GM21576 (cell line): ENCODE data around the gene RFLNA.
"Not testable (repeated sequence)": the region's sequence is repeated elsewhere in the genome, so short reads cannot be mapped to it uniquely, and the experiment has no call there.

Source experiments
- ATAC-seq: cut with Tn5 transposase; IDR thresholded peaks from one replicate; pipeline ENCODE4 v1.9.1; 2021; ENCODE audit warnings: mild to moderate bottlenecking, moderate library complexity; ENCODE audit not compliant: unreplicated experiment

Gene RFLNA

DNA sequence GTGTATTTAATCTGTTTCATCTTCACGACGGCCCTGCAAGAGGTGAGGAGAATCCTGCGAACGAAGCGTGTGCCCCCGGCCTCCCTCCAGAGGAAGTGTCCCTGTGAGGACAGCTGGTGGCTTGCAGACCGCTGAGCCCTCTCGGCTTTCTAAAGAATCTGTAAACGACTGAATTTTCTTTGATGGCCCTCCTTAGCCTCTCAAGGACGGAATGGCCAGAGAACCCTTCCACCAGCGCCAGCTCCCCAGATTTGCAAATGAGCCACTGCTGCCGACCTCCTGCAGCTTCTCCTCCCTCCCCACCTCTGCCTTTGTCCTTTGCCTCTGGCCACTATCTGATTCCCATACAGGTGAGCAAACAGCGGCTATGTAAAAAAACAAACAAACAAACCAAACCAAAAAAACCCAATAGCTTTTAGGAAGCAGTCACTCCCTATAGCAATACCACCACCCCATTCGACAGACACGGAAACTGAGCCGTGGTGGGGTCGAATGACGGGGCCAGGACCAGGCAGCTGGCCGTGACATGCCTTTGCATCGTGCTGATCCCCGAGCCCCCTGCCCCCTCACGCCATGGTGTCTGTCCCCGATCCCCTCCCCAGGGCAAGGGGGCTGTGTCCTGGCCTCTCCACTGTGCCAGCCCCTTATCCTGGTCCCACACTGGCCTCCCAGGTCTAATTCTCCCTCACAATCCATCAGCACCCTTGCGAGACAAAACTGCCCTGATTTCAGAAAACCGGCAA lies 23.6 kb downstream of the RFLNA start:
- no peak for ATAC-seq

DNA sequence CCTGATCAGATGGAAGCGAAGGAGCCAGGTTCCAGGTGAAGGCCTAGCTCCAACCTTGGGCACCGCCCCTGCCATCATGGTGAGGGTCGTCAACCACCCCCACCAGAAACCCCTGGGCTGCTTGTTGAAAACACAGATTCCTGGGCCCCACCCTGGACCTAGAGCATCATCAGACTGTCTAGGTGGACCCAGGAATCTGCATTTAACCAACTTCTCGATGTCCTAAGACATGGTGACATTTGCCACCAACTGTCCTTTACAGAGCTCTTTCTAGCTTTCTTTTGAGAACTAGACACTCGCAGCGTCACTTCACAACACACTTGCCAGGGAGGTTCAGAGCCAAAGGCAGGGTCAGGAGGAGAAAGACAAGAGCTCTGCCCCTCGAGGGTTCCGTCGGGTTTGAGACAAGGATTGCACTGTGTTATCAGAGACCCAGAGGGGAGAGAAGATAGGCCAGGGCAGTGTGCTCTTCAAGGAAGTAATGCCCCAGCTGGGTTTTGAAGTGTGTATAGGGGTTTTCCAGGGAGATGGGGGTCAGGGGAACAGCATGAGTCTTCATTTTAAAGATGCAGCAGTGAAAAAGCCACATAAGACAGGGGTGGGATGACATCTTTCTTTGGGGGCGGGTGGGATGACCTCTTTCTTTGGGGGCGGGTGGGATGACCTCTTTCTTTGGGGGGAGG lies 24.6 kb downstream of the RFLNA start:
- ATAC-seq = no peak

DNA sequence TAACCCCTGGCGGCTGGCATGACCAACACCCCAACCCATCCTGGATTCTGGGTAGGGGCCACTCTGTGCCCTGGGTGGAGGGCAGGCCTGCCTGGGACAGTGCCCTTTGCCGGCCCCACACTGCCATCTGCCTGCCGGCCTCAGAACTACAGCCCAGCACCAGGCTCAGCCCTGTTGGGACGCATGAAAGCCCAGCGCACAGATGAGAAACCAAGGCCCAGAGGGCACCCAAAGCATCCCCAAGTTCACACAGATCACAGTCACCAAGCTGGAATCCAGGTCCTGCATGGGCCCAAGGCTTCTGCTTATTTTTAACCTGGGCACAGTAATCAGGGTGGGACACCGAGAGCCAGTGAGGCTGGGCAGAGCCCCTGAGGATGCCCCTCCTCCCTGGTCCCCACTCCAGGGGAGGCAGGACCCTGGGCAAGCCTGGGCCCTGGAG lies 26.2 kb downstream of the RFLNA start:
- no peak for ATAC-seq

DNA sequence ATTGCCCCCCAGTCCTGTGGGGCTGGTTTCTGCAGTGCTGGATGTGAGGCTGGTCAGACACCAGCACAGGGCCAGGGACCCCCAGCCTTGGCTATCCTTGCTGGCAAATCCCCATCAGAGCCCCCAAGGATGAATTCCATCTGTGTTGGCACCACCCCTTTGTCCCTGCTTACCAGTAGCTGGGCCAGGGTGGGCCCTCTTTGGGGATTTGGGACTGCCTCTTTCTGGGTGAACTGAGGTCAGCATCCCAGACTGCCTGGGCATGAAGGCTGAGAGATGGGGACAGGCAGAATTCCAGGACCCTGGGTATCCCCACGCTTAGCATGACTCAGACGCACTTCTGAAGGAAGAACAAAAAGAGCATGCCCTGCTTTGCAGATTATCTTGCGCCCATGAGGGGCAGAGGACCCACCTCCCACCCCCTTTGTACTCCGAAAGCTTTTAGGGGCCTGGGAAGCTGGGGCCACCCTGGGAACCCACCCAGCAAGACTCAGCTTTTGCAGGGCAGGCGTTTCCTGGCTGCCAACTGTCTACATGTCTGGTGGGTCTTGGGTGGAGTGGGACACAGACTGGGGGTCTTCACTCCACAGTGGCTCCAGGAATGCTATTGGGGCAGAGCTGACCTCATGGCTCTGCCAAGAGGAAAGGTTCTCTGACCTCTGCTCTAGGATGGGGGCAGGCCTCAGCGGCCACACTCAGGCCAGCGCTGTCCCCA lies 26.8 kb downstream of the RFLNA start:
- no peak for ATAC-seq

DNA sequence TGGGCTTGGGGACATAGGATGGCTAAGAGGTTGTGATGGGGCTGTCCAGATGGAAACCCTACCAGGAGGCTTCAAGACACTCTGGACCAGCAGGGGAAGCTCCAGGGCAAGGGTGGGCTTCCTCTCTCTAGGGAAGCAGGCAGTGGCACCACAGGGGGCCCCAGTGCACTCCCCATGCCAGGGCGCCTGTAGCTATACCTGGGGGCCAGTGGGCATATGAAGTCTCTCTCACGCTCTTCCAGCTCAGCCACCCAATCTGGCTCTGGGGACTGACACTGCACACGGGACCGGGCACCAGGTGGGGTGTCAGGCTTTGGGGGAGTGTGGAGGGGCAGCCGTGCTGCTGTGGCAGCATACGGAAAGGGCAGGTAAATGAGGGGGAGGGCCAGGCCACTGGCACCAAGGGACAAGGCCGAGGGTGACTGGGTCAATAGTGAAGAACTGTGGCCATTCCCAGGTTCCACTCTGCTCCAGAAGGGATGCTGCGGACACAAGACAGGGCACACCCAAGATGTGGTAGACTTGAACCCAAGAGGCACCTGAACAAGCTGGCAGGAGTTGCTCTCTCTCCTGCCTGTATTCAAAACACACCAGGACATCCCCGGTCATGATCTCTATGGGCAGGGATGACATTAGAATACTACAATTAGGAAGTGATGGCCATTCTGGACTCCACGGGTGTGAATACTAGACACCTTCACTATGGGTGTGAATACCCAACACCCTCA lies 27.5 kb downstream of the RFLNA start:
- ATAC-seq = no peak

DNA sequence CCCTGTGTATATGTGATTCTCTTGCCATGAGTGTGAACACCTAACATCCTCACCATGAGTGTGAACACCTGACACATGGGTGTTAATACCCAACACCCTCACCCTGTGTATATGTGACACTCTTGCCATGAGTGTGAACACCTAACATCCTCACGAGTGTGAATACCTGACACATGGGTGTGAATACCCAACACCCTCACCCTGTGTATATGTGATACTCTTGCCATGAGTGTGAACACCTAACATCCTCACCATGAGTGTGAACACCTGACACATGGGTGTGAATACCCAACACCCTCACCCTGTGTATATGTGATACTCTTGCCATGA lies 28.1 kb downstream of the RFLNA start:
- not testable (repeated sequence) for ATAC-seq

DNA sequence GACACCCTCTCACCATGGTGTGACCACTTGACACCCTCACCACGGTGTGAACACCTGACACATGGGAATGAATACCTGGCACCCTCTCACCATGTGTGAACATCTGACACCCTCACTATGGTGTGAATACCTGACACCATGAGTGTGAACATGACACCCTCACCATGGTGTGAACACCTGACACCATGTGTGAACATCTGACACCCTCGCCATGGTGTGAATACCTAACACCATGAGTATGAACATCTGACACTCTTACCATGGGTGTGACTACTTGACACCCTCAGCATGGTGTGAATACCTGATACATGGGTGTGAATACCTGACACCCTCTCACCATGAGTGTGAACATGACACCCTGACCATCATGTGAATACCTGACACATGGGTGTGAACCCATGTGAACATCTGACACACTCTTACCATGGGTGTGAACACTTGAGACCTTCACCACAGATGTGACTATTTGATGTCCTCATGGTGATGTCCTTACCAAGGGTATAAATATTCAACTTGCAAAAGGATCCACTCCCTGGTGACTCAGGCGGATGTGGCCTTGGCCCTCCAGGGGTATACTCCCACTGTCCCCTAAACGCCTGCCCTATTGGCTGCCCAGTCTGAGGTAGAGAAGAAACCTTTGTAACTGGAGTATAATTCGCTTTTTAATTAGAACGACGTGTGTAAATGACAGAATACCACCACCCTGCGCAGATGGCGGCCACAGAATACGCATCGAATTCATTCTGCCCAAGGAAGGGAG lies 29.1 kb downstream of the RFLNA start:
- ATAC-seq = no peak

DNA sequence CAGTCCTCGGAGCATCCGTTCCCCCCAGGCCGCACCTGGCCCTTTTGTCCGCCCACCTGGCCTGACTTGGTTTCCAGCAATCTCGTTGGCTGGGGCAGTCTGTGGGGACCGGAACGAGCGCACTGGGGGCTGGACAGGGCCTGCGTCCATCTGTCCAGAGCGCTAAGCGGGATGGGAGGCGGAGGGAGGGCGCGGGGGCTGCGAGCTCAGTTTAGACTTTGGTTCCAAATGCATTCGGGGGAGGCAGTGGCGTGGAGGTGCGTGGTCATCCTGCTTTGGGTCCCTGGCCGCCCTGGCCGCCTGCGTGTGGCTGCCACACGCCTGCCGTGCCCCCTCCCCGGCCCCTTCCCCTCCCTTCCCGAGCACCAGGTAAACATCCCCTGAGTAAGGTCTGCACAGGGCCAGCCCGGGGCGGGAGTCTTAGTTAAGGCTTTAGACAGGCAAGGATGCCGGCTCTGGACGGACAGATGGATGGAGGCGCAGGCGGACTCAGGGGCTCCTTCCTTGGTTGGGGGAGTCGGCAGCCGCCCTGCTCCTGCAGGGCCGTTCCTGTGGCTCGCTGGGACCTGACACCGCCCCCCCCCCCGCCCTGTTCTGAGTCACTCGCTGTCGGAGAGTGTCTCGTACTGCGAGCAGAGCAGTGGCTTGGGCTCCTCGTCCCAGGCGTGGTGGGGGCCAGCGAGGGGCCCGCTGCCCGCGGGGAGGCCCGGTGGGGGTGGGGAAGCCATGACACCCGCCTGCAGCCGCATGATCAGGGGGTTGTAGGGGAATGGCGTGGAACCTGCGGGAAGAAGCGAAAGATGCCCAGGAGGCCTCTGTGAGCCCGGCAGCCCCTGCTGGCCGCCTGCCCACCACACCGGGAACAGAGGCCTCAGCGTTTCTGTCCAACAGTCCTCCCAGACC lies 30.2 kb downstream of the RFLNA start:
- ATAC-seq = no peak

DNA sequence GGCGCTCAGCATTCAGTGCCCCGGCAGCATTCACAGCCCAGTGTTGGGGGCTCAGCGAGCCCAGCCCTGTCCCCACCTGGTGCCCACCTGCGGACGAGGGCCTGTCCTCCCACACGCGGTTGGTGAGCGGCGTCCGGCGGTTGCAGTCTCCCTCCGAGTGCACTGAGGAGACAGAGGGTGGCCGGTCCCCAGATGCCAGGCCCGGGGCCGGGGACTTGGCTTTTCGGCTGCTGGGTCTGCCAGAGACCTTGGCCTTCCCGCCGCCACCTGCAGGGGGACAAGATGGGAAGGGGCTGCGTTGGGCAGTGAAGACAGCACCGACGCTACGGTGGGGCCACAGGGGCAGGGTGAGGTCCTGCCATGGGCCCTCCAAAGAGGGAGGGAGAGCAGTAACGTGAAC lies 31.2 kb downstream of the RFLNA start:
- ATAC-seq = no peak

DNA sequence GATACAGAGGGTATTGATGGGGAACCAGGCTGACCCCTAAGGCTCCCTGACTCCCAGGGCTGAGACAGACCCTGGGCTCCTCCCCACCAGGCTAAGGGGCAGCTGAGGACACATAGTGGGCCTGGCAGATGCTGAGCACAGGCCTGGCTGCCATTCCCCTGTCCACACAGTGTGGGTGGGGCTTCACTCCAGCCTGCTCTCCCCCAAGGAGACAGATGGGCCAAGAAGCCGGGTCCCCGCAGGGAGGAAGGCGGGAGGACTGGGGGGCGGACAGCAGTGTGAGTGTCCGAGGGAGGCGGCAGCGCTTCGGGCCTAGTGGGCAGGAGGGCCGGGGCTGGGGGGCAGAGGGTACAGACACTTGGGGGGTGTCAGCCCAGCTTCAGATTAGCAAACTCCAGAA lies 32.0 kb downstream of the RFLNA start:
- no peak for ATAC-seq

DNA sequence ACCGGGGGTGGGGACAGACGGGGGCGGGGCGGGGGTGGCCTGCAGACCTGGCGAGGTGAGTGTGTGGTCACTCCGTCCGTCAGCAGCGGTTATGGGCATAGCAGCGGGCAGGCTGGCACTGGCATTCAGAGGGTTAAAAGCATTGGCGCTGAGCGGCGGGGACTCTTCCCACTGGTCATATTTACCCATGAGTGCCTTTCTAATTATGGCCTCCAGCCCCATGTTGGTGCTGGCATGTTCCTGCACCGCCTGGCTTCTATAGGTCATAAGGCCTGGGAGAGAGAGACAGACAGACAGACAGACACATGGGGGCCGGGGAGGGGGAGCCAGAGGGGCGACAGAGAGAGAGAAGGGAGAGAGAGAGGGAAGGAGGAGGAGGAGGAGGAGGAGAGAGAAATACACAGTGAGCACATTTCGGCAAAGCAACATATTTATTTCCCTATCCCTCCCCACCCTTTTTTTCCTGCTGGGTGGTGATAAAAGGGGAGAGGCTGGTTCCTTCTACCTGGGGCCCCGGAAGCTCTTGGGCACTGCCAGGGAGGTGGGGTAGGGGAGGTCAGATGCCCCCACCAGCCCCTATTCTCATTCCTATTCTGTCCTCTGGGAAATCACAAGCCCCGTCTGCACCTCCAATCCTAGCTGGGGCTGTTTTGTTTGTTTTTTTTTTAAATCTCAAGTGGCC lies 32.6 kb downstream of the RFLNA start:
- no peak for ATAC-seq

DNA sequence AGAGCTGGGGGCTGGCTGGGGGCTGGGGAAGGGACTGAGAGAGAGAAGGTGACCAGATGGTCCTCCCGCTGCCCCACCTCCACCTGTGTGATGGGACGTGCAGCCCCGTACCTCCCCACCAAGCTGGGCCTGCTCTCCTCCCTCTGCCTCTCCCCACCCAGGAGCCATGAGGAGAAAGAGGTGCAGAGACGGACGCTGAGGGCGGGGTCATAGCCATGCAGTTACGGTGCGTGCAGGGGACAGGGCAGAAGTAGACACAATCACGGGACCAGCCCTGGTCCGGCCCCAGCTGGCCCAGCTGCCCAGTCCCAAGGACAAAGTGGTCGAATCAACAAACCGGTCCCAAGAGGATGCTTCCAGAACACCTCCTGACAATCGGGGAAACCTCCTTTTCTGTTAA lies 33.2 kb downstream of the RFLNA start:
- ATAC-seq = no peak

DNA sequence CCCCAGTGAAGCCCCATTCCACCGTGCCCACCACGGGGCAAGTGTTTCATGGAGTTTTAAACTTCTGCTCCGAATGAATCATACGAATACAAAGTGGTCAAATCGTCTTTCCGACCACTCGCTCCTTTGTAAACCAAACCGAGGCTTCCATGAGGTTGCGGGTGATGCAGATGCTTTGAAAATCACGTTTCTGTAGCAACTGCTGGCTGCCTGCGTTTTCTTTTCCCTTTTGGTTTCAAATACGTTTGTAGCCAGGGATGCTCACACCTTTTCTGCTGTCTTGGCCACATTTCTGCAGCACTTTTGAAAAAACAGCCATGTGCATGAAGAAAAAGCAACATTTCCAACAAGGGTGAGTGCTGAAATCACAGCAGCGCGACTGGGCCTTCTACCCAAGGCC lies 33.7 kb downstream of the RFLNA start:
- ATAC-seq = no peak

DNA sequence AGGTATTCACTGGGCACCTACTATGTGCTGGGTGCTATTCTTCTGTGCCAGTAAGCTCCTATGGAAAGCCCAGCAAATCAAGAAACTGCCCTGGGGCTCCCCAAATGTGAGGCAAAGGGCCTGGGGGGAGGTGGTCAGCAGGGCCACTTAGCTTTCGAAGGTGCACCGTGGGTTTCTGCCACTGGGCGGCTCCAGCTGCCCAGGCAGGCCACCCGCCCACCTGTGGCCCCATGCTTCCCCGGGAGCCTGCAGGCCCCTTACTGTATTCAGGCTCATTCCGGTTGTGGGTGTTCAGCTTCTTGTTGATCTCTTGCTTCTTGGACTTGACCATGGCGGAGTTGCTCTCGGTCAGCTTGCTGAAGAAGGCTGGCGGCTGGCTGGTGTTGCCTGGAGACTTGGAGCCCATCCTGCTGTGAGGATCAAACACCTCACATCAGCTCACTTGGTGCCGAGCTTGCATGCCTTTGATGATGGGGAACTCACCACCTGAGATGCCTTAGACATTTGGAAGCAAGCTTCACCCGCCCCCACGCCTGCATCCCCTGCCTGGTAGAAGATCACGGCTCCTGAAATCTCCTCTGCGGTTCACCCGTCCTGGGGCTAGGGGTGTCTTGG lies 37.3 kb downstream of the RFLNA start:
- no peak for ATAC-seq

DNA sequence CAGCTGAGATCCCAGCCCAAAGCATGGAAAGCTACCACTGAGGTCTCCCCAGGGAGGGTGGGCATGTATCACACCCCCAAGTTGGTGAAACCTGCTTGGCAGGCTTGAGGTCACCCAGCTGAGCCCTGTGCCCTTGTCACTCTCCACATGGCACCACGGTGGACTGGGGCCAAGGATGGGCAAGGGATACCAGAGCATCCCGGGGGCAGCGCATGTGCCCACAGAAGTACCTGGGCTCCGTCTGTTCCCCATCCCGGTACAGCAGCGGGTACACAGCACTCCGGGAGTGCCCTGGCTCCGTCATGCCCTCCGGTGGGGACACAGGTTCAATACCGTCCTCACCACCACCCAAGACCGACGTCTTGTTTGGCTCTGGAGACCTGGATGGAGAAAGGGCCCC lies 38.0 kb downstream of the RFLNA start:
- ATAC-seq = no peak

DNA sequence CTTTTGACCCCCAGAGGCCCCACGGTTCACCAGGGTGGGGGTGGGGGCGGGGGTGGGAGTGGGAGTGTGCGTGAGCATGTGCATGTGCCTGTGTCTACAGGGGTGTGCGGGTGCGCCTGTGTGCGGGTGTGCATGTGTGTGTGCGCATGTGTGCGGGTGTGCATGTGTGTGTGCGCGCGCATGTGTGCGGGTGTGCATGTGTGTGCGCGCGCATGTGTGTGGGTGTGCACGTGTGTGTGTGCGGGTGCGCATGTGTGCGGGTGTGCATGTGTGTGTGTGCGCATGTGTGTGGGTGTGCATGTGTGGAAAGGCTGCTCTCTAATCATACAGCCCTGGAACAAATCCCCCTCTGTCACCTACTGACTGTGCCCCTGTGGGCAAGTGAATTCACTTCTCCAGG lies 38.8 kb downstream of the RFLNA start:
- no peak for ATAC-seq

DNA sequence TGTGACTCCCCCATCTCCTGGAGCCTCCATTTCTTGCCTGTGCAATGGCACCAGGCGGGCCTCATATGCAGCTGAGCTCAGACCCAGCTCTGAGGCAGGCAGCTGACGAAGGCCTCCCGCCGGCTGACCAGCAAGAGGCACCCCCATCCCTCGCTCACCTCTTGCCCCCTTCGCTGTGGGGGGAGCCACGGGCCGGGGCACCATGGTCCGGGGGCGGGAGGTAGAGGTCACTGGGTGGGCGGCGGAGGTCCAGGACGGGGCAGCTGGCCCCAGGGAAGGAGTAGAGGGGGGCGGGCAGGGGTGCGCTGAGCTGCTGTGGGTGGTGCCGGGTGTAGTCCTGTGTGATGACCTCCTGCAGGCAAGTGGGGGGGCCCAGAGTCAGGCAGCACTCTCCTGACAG lies 39.4 kb downstream of the RFLNA start:
- ATAC-seq = no peak

DNA sequence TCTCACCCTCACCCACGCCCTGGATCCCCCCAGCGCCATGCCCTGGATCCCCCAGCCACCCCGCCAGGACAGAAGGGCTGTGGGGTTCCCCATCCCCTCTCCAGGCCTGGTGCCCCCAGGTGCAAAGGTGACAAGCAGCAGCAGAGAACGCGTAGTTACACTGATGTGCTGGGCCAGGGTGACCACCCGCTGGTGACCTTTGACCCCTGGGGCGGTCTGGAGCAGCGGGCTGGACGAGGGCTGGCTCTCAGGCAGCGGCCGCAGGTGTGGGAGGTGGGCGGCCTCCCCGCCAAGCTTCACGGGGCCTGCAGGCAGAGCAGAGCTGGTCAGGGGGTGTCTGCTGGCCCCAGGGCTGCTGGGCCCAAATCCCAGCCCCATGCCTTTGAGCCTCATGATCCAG lies 40.1 kb downstream of the RFLNA start:
- no peak for ATAC-seq
